A673 (cell line): ENCODE measurements around the gene AANAT. TPM values are rescaled to one million over a fixed set of nuclear protein-coding genes. Genes with fewer than 3 reads are reported as not detected.

Experiments used
- BruUV-seq: library from RNA; stranded (reverse); fragments of 400-500 nt; replicated peaks from 2 replicates; lab custom pipeline; 2021; lab: Mats Ljungman, UMichigan
- CTCF ChIA-PET: fragments of 300-600 bp; sonication (Branson Sonifier 250); formaldehyde crosslinking; loops from one replicate; lab custom pipeline; 2022; ENCODE audit warnings: antibody characterized with exemption; lab: Charles Lee
- POLR2A ChIA-PET: fragments of 300-600 bp; sonication (Branson Sonifier 250); formaldehyde crosslinking; loops from one replicate; lab custom pipeline; 2022; ENCODE audit warnings: antibody characterized with exemption; ENCODE audit not compliant: low non-redundant PET; lab: Charles Lee
- DNase-seq: peaks from one replicate; pipeline ENCODE4 v3.0.0-alpha.2; 2015; ENCODE audit warnings: low spot score
- H3K27ac ChIP-seq: fragments of 200-600 bp; sonication (generic); 2 replicates; pipeline ENCODE4 v1.5.1; 2016; ENCODE audit warnings: mixed run types, low read depth, mild to moderate bottlenecking, mixed read lengths, antibody characterized with exemption, low read length; ENCODE audit not compliant: poor library complexity, severe bottlenecking
- H3K27me3 ChIP-seq: fragments of 200-600 bp; sonication (generic); replicated peaks from 2 replicates; pipeline ENCODE4 v1.6.1; 2017; ENCODE audit warnings: mixed run types, low read depth, mild to moderate bottlenecking, mixed read lengths, antibody characterized with exemption, low read length; ENCODE audit not compliant: insufficient read depth, poor library complexity
- H3K36me3 ChIP-seq: fragments of 200-600 bp; sonication (generic); 2 replicates; pipeline ENCODE4 v1.6.1; 2016; ENCODE audit warnings: mixed run types, mild to moderate bottlenecking, mixed read lengths, antibody characterized with exemption, low read length; ENCODE audit not compliant: insufficient read depth, poor library complexity, severe bottlenecking
- H3K4me1 ChIP-seq: fragments of 200-600 bp; sonication (generic); 2 replicates; pipeline ENCODE4 v1.6.1; 2017; ENCODE audit warnings: mixed run types, mild to moderate bottlenecking, mixed read lengths, antibody characterized with exemption, low read length; ENCODE audit not compliant: insufficient read depth, poor library complexity, severe bottlenecking
- H3K4me3 ChIP-seq: fragments of 200-600 bp; sonication (generic); 2 replicates; pipeline ENCODE4 v1.5.1; 2016; ENCODE audit warnings: low read depth, mixed run types, mild to moderate bottlenecking, mixed read lengths, low read length; ENCODE audit not compliant: poor library complexity, severe bottlenecking
- H3K9me3 ChIP-seq: fragments of 200-600 bp; sonication (generic); 2 replicates; pipeline ENCODE4 v1.6.1; 2016; ENCODE audit warnings: mixed run types, low read depth, mild to moderate bottlenecking, mixed read lengths, antibody characterized with exemption, low read length; ENCODE audit not compliant: poor library complexity, severe bottlenecking
- EZH2 ChIP-seq: fragments of 200-600 bp; sonication (generic); IDR thresholded peaks from 2 replicates; pipeline ENCODE4 v1.6.1; 2017; ENCODE audit warnings: borderline replicate concordance, low read depth, mild to moderate bottlenecking, mixed read lengths, antibody characterized with exemption, low read length; ENCODE audit not compliant: poor library complexity, severe bottlenecking
- intact Hi-C: fragments of 100-400 bp; cut with micrococcal nuclease; formaldehyde crosslinking; loops from one replicate; pipeline ENCODE4 v1.10.0; 2022; ENCODE audit not compliant: unreplicated experiment
- total RNA-seq: library from RNA; stranded (reverse); gene quantifications from 2 replicates; pipeline ENCODE4 v1.2.3, GENCODE V29; 2021
- TF ChIP-seq, protein P1 (sequence below): fragments of 300-800, 200-600 bp; sonication (generic); conservative IDR thresholded peaks from 2 replicates; pipeline ENCODE4 v1.5.1; 2017; ENCODE audit warnings: low read depth, mild to moderate bottlenecking, antibody characterized with exemption, low read length, moderate library complexity, mixed read lengths

The AANAT gene
- total RNA-seq, 1 experiment from 2014 or later = not detected

- DNase-seq = no peak
- Histone ChIP-seq H3K27me3 (no peaks in the 10 kb centered on the region), H3K36me3 (no peaks in the 10 kb centered on the region), H3K27ac (no peak overlapping the region), H3K4me1 (peaks cover 39% of the 10 kb centered on the region), H3K4me3 (no peak overlapping the region), H3K9me3 (no peaks in the 10 kb centered on the region)
- no TSS peak for BruUV-seq
- intact Hi-C loops = no loop called here
- ChIA-PET CTCF (no interaction called here), POLR2A (no interaction called here)
- TF ChIP-seq EZH2 = no peak
- TF ChIP-seq, protein P1, sequence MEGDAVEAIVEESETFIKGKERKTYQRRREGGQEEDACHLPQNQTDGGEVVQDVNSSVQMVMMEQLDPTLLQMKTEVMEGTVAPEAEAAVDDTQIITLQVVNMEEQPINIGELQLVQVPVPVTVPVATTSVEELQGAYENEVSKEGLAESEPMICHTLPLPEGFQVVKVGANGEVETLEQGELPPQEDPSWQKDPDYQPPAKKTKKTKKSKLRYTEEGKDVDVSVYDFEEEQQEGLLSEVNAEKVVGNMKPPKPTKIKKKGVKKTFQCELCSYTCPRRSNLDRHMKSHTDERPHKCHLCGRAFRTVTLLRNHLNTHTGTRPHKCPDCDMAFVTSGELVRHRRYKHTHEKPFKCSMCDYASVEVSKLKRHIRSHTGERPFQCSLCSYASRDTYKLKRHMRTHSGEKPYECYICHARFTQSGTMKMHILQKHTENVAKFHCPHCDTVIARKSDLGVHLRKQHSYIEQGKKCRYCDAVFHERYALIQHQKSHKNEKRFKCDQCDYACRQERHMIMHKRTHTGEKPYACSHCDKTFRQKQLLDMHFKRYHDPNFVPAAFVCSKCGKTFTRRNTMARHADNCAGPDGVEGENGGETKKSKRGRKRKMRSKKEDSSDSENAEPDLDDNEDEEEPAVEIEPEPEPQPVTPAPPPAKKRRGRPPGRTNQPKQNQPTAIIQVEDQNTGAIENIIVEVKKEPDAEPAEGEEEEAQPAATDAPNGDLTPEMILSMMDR = no peak
Measured at GRCh38 chr17:76441686-76442340, 25.6 kb upstream of the AANAT start.

- CTCF ChIA-PET = interaction anchor here (0.6 kb wide), 1 partner anchor 339 kb away, joined by 3 read pairs; no protein-coding TSS in a partner anchor
- intact Hi-C loops = no loop called here
- Histone ChIP-seq H3K27ac (no peak overlapping the region), H3K4me3 (no peak overlapping the region), H3K9me3 (no peaks in the 10 kb centered on the region), H3K27me3 (no peaks in the 10 kb centered on the region), H3K4me1 (peaks cover 48% of the 10 kb centered on the region), H3K36me3 (no peaks in the 10 kb centered on the region)
- no TSS peak for BruUV-seq
- POLR2A ChIA-PET = no interaction called here
- no peak for TF ChIP-seq EZH2
- TF ChIP-seq, protein P1 = no peak
- no peak for DNase-seq
Measured at GRCh38 chr17:76442341-76443338, 24.8 kb upstream of the AANAT start.

DNA sequence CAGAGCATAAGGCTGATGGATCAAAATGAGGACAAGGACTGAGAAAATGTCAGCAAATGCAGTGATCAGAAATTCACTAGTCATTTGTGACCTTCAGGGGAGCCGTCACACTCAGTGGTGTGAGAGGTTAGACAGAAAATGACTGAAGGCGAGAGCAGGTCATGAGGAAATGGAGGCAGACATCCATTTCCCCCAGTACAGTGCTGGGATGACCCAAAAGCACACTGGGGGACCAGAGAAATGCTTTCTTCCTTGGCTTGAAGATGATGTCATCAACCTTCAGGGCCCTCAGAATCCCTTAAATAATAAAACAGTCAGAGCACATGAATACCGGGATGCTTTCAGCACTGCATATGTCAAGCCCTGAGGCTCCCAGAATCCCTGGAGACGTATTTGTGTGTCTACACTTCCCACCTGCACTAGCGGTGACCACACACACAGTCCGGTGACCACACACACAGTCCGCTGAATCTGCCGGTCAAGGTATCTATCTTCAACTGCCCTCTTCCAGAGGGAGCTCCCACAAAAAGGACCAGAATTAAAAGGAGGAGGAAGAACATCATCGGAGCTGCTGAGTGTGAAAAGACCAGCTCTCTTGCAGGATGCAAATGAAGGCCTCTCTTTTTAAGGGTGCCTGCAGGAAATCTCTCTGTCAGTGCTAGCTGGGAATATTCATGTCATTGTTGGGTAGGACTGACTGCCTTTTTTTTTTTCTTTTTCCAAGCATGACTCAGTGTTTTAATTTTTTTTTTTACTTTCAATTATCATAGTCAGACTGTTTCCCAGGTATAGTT, 22.7 kb upstream of the AANAT start:
- Histone ChIP-seq H3K4me1 (peaks cover 59% of the 10 kb centered on the region), H3K9me3 (no peaks in the 10 kb centered on the region), H3K27me3 (no peaks in the 10 kb centered on the region), H3K4me3 (no peak overlapping the region), H3K27ac (no peak overlapping the region), H3K36me3 (no peaks in the 10 kb centered on the region)
- ChIA-PET POLR2A (no interaction called here), CTCF (no interaction called here)
- no peak for TF ChIP-seq EZH2
- TF ChIP-seq, protein P1 = no peak
- no TSS peak for BruUV-seq
- DNase-seq = peak; percentile 46
- intact Hi-C loops = no loop called here
